GM15510 (cell line): Measurements from ENCODE around the gene MINAR1.

Source experiments
- POLR2A ChIP-seq: IDR thresholded peaks from 3 replicates; pipeline ENCODE4 v1.6.1; 2011; ENCODE audit warnings: borderline replicate concordance; ENCODE audit not compliant: insufficient read length; ENCODE audit errors: extremely low read depth

MINAR1 gene

GRCh38 chr15:79416876-79417275 is 15.3 kb upstream of the MINAR1 start:
- no peak for TF ChIP-seq POLR2A

DNA sequence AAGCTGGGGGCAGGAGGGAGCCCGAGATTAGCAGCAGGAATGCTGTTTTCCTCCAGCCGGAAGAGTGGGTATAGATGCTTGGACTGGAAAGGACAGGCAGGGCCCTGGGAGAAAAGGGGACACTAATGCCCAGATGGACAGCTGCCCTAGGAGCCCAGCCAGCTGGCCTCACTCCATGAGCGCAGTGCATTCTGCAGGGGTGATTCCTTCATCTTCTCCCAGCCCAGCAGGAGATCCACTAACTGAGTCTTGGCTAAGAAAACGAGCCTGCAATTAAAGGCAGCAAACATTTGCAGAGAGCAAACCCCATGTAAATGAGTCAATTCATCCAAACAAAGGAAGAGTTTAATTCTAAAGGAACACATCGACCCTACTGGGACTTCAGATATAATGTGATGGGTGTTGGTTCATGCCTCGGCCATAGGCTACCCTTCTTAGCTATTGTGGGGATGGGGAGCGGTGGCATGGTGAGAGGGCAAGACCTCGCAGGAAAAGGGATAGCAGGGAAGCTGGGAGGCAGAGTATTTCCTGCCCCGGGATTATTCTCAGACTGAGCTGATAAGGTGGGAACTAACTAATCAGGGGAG is 13.3 kb upstream of the MINAR1 start:
- no peak for TF ChIP-seq POLR2A

- no peak for TF ChIP-seq POLR2A
These were observed 6.4 kb upstream of the MINAR1 start for GRCh38 chr15:79425591-79426295.

- no peak for TF ChIP-seq POLR2A
These were observed 4.1 kb upstream of the MINAR1 start for GRCh38 chr15:79427781-79428598.

GRCh38 chr15:79430901-79431635 is 1.1 kb upstream of the MINAR1 start:
- TF ChIP-seq POLR2A: no peak

- no peak for TF ChIP-seq POLR2A
These were observed 474 bp downstream of the MINAR1 start for GRCh38 chr15:79432345-79433275.

- TF ChIP-seq POLR2A: no peak
These were observed 1.3 kb downstream of the MINAR1 start for GRCh38 chr15:79433276-79433990.

DNA sequence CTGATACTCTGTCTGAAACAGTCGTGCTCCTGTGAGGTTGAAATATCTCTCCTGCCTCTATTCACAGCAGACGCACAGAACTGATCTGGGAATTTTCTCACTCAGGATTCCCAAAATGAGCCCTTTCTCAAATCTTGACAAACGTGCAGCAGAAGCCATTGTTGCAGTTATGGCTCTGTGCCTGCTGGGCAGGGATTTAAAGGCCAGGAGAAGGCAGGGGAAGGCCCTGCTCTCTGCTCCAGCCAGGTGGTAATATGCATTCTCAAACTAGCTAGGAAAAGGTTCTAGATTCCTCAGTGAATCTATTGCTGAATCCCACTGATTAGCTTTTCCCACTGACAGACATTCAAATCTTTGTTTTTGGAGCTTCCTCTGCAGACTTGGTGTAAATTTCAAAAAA is 2.2 kb downstream of the MINAR1 start:
- TF ChIP-seq POLR2A: no peak

DNA sequence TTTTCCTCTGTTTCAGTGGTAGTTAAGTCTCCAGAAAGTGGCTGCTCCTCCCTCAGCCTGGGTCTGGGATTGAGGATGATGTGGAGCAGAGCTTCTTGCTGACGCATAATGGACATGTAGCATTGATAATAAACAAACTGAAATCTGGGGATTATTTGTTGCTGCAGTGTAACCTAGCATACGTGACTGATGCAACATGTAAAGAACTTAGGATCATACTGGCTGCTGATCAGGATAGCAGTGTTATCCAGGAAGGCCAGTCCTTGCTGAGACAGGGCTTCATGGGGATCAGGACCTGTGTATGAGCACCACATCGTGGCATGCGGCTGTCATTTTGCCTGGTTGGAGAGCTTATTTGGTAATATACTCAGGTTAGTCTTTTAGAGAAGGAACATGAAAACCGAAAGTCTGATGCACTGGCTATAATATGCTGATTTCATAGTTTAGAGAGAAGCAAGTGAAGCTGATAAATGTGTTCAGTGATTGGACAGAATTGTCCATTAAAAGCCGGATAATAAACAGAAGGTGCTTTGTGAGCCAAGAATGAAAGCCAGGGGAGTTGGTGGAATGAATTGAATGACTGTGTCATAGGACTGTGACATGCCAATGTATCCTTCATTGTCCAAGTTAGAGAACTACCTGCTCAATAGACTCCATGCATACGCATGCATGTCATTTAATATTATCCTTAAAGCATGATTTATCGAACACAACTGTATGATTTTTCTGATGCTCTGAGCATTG is 4.1 kb downstream of the MINAR1 start:
- TF ChIP-seq POLR2A: no peak

DNA sequence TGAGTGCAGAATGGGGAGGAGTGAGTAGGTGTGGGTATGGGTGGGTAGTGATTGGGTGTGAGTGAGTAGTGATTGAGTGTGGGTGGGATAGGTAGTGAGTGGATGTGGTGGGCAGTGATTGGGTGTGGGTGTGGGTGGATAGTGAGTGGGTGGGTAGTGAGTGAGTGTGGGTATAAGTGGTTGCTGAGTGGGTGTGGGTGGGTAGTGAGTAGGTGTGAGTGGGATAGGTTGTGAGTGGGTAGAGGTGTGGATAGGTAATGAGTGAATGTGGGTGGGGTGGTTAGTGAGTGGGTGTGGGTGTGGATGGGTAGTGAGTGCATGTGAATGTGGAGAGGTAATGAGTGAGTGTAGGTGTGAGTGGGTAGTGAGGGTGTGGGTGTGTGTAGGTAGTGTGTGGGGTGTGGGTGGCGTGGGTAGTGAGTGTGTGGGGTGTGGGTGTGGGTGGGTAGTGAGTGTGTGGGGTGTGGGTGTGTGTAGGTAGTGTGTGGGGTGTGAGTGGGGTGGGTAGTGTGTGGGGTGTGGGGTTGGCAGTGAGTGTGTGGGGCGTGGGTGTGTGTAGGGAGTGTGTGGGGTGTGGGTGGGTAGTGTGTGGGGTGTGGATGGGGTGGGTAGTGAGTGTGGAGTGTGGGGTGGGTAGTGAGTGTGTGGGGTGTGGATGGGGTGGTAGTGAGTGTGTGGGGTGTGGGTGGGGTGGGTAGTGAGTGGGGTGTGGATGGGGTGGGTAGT is 5.3 kb downstream of the MINAR1 start:
- TF ChIP-seq POLR2A: no peak

GRCh38 chr15:79439236-79439635 is 7.1 kb downstream of the MINAR1 start:
- no peak for TF ChIP-seq POLR2A

DNA sequence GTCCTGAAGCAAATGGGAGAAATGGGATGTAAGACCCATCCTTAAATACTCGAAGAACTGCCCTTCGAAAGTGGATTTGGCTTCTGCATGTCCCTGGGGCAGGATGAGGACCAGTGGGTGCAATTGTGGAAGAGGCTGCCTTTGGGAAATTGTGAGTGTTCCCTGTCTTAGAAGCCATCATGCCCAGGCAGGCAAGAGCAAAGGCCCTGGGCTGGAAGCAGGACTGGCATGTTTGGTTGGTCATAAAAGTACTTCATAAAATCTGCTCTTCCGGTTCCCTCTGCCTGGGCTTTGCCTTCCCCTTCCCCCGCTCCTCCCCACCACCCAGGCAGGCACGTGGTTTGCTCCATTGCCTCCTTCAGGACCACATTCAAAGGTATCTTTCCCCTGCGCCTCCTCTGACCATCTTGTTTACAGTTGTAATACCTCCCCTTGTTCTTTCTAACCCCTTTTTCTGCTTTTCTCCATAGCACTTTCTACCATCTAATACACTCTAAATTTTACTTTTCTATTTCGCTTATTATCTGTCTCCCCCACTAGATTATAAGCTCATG is 8.3 kb downstream of the MINAR1 start:
- no peak for TF ChIP-seq POLR2A
